Stimulated activated CD8-positive, alpha-beta memory T cell treated with anti-CD3 and anti-CD28 coated beads, Interleukin-2, amount 100 ng/mL, for 48 hours (primary cell): ENCODE data around the gene KANSL3.
"Not testable (repeated sequence)": the region's sequence is repeated elsewhere in the genome, so short reads cannot be mapped to it uniquely, and the experiment has no call there.

ENCODE experiments used
- DNase-seq, 2 donors: peaks; one replicate each; pipeline ENCODE4 v3.0.0-alpha.2; 2020; ENCODE audit warnings: low read depth in 2 of 2

The KANSL3 gene

GRCh38 chr2:96558485-96558884 lies 79.6 kb downstream of the KANSL3 start:
- no peak for DNase-seq

DNA sequence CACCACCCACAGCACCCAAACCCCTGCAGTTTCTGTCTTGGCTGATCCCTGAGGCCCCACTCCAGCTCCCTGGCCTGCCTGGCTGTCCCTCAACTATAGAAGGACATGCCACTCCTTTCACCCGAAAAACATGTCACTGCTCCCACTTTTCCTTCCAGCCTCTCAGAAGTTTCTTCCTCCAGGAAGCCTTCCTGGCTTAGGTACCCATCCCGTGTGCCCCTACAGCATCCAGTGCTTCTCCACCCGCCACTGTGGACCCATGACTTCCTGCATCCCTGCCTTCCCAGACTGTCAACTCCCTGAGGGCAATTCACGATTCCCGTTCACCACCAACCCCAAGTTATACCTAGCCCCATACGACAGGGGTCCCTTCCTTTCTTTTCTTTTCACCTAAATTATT lies 80.1 kb downstream of the KANSL3 start:
- no peak for DNase-seq

DNA sequence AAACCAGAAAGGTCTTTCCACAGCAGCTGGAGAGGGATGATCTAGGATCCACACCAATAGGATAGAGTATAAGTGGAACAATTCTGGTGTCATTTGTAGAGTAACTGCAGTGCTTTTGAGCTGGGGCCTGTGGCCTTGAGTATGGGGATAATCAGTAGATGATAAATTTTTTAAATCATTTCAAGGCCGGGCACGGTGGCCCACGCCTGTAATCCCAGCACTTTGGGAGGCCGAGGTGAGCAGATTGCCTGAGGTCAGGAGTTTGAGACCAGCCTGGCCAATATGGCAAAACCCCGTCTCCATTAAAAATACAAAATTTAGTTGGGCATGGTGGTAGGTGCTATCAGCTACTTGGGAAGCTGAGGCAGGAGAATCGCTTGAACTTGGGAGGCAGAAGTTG lies 80.7 kb downstream of the KANSL3 start:
- not testable (repeated sequence) for DNase-seq

DNA sequence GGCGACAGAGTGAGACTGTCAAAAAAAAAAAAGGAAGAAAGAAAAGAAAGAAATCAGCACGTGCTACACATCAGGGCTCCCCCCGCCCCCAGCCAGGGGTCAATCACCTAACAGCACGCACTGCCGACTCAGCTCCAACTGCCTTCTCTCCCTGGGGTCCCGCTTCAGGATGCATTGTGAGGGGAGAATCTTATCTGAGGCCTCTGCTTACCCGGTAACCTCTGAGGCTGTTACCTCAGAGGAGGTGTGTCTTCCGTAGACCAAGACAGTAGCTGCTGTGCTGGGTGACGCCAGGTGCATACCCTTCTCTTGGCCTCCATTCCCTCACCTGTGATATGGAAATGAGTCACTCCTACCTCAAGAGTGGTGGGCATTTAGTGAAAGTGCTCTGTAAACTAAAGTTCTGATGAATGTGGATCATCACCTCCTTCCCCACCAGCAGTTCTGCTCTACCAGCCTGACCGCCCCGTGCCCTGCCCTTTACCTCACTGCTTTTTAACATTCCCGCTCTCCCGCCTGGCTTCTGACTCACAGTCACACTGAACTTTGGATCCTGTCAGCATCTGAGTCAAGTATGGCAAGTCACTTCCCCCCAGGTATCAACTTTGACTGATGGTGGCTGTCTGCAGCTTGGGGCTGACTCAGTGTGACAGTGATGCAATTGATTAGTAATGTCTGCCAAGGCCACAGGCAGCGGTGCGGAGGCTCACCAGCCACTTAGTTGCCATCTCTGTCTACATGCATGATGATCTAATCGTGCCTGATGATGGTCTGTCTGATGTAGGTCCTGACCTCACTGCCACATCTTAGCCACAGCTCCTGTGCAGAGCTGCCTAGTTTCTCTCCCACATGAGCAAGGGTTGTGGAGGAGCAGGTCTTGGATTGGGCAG lies 81.4 kb downstream of the KANSL3 start:
- peak in 1 of 2 donors; percentile 54 for DNase-seq

- DNase-seq = no peak
Observed at GRCh38 chr2:96555146-96555610, 82.9 kb downstream of the KANSL3 start.

DNA sequence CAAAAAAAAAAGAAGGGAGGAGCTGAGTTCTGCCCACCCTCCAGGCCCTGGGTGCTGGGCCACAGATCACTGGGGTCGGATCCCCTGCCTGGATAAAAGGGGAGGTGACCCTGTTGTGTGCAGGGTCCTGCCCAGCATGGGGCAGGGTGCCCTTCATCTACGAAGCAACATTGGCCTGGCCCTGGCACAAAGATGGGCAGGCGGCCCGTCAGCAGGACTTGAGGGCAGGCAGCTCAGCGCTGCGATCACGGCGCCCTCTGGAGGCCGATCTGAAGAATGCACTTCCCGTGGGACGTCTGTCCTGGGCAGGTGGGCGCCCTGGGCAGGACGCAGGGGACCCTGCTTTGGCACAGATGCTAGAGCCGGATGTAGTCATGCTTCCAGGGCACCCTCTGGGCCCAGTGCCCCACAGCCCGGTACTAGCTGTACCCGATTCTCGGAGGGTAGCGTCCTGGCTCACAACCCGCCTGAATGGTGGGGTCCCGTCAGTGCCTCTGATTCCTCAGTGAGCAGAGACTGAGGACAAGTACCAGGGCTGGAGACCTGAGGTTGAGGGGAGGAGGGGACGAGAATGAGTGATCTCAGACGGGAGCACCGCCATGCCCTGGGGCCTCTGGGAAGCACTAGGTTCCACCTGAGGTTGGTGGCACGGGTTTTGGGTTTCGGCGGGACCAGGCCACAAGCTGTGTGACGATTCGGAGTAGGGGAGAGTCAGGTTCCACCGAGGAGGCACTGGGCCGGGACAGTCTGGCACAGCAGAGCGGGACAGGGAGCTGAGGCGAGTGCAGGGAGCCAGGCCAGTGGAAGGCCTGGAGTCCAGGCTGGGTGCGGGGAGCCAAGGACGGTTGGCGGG lies 83.6 kb downstream of the KANSL3 start:
- DNase-seq = peak in 1 of 2 donors; percentile 36

DNA sequence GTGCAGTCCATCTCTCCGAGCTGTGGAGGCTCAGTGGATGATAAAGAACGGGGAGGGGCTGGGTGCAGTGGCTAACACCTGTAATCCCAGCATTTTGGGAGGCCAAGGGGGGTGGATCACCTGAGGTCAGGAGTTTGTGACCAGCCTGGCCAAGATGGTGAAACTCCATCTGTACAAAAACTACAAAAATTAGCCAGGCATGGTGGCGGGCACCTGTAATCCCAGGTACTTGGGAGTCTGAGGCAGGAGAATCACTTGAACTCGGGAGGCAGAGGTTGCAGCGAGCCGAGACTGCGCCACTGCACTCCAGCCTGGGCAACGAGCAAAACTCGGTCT lies 84.2 kb downstream of the KANSL3 start:
- not testable (repeated sequence) for DNase-seq

GRCh38 chr2:96553176-96553956 lies 84.7 kb downstream of the KANSL3 start:
- DNase-seq = no peak

- no peak for DNase-seq
Observed at GRCh38 chr2:96552315-96553175, 85.6 kb downstream of the KANSL3 start.

DNA sequence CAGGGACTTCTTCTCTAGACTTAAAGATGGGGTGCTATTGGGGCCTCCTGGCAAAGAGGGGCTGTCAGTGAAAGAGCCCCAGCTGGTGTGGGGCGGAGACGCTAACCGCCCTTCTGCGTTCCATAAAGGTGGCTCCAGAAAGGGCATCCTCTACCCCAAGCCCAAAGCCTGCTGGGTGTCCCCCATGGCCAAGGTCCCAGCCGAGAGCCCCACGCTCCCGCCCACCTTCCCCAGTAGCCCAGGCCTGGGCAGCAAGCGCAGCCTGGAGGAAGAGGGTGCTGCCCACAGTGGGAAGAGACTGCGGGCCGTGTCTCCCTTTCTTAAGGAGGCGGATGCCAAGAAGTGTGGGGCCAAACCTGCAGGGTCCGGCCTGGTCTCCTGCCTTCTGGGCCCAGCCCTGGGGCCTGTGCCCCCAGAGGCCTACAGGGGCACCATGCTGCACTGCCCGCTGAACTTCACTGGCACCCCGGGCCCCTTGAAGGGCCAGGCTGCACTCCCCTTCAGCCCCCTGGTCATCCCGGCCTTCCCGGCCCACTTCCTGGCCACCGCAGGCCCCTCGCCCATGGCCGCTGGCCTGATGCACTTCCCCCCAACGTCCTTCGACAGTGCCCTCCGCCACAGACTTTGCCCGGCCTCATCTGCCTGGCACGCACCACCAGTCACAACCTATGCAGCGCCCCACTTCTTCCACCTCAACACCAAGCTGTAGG lies 86.4 kb downstream of the KANSL3 start:
- no peak for DNase-seq

GRCh38 chr2:96550787-96551604 lies 87.1 kb downstream of the KANSL3 start:
- no peak for DNase-seq

DNA sequence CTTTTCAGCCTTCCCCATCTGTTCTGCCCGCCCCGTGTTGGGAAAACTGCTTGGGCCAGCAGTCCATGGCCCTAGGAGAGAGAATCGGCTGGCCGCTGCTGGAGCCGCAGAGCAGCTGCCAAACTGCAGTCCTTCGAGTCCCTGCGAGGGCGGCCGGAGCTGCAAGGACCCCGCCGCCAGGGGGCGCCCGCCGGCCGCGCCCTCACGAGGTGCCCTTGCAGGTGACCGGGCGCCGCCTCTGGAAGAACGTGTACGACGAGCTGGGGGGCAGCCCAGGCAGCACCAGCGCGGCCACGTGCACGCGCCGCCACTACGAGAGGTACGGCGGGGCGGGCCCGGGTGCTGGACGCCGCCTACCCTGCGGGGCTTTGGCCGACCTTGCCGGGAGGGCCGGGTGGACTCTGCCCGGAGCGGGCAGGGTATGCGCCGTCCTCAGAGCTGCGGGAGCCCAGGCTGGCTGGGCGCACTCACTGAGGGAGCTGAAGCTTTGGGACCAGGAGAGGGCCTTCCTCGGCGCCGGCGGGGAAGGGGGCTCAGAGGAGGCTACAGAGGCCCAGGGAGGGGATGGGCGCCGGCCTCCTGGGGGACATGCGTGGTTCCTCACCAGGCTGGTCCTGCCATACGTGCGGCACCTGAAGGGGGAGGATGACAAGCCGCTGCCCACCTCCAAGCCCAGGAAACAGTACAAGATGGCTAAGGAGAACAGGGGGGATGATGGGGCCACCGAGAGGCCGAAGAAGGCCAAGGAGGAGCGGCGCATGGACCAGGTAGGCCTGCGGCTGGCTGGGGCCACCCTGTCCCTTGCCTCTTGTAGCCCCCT lies 87.9 kb downstream of the KANSL3 start:
- no peak for DNase-seq

- DNase-seq = no peak
Observed at GRCh38 chr2:96549466-96549785, 88.7 kb downstream of the KANSL3 start.

DNA sequence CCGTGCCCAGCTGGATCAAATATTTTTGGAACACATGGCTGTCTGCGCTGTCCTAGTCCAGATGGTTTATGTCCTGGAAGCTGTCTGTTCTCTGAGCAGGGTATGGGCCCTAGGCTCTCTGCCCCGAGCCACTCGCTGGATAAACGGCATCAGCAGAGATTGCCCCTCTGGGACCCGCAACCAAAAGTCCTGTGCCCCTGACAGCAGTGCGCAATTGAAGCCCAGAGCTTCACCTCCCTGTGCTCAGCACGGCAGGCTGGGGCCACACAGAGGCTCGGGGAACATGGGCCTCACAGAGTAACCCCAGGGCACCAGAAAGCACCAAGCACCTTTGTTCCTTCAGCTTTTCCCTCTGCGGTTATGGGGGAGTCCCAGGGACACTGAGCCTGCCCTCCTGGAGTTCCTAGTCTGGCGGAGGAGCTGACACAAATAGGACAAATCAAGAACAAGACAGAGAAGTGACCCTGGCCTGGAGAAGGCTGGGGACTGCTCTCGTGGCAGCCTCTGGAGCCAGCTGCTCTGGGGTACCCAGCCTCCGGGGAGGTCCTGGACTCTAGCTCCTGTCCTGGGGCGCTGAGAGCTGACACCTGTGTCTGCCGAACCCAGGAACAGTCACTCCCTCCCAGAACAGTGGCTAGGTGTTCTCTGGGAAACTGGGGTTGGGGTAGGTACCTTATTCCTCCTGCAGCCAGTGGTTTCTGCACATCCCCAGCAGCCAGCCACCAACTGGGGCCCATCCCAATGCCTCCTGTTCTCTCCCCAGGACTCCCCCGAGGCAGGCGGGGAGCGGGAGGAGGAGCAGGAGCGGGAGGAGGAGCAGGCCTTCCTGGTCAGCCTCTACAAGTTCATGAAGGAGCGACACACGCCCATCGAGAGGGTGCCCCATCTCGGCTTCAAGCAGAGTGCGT lies 89.3 kb downstream of the KANSL3 start:
- no peak for DNase-seq

GRCh38 chr2:96547731-96548171 lies 90.4 kb downstream of the KANSL3 start:
- no peak for DNase-seq

DNA sequence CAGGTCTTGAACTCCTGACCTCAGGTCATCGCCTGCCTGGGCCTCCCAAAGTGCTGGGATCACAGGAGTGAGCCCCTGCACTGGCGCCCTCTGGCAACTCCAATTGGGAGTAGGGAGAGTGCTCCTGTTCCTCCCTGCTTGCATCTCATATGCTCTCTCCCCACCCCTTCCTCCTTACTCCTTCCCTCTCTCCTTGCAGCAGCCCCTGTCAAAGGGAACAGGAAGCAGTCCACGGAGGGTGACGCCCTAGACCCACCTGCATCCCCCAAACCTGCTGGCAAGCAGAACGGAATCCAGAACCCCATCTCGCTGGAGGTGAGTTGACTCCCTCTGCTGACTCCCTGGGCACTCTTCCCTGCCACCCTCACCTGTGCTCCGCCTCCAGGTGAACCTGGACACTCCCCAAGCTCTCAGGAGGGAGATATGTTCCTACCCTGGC lies 90.9 kb downstream of the KANSL3 start:
- no peak for DNase-seq

GRCh38 chr2:96546797-96547196 lies 91.3 kb downstream of the KANSL3 start:
- no peak for DNase-seq

DNA sequence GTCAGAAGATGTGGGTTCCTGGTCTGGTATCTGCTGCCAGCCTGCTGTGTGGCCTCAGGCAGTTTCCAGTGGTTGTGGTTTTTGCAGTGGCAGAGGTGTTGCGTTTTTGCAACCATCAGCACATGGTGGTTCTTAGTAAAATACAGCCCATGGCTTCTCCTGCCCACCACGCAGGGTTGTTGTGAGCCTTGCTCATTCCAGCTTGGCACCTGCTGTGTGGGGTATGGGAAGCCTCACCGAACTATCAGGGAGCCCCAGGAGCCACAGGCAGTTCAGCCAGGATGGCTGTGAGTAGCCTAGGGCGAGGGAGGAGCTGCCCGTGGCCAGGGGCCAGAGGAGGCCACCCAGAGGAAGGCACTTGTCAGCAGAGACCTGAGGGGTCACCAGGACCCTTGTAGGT lies 91.8 kb downstream of the KANSL3 start:
- no peak for DNase-seq
